AG04450 (cell line): ENCODE results near the gene MRPL16. TPM values are rescaled to one million over a fixed set of nuclear protein-coding genes. Genes with fewer than 3 reads are reported as not detected.
"Not testable (repeated sequence)": the region's sequence is repeated elsewhere in the genome, so short reads cannot be mapped to it uniquely, and the experiment has no call there.

Experiments used
- CTCF ChIA-PET: fragments of 300-600, 350-600 bp; formaldehyde crosslinking; extraction: SDS; loops from one replicate; lab custom pipeline; 2022; ENCODE audit warnings: antibody characterized with exemption, inconsistent platforms; lab: Charles Lee
- POLR2A ChIA-PET: fragments of 350-600 bp; formaldehyde crosslinking; extraction: SDS; loops from one replicate; lab custom pipeline; 2021; ENCODE audit warnings: antibody characterized with exemption, inconsistent platforms; lab: Yijun Ruan, JAX
- DNase-seq: peaks from one replicate; pipeline ENCODE4 v3.0.0-alpha.2; 2011; ENCODE audit warnings: low read depth, low spot score
- H3K27ac ChIP-seq: one replicate; pipeline ENCODE4 v1.5.1; 2012; ENCODE audit warnings: low read depth, low read length, control low read depth
- H3K27me3 ChIP-seq: one replicate; pipeline ENCODE4 v1.6.0; 2012; ENCODE audit warnings: low read length; ENCODE audit not compliant: control insufficient read depth, insufficient read depth
- H3K4me3 ChIP-seq: 2 replicates; pipeline ENCODE4 v1.5.1; 2011; ENCODE audit warnings: mild to moderate bottlenecking, low read depth, low read length, control low read depth
- H3K9me3 ChIP-seq: 2 replicates; pipeline ENCODE4 v1.5.1; 2012; ENCODE audit warnings: low read length; ENCODE audit not compliant: control insufficient read depth, insufficient read depth
- polyA minus RNA-seq: library from RNA; depleted of rRNA, polyadenylated mRNA; stranded (reverse); fragments of >200 nt; gene quantifications from 2 replicates; pipeline ENCODE4 v1.2.3, GENCODE V29; 2011; rRNA and poly(A)+ RNA removed
- polyA plus RNA-seq: library from polyadenylated mRNA; depleted of rRNA; stranded (reverse); fragments of >200 nt; gene quantifications from 2 replicates; pipeline ENCODE4 v1.2.3, GENCODE V29; 2011; rRNA removed
- TF ChIP-seq, protein P1 (sequence below): IDR thresholded peaks from 2 replicates; pipeline ENCODE4 v1.5.1; 2011; ENCODE audit warnings: low read depth, low read length, control low read depth, inconsistent platforms

The MRPL16 gene
- polyA plus RNA-seq: 65.0 and 72.3 TPM in 2 replicates
- polyA minus RNA-seq: 29.6 and 32.8 TPM in 2 replicates

DNA sequence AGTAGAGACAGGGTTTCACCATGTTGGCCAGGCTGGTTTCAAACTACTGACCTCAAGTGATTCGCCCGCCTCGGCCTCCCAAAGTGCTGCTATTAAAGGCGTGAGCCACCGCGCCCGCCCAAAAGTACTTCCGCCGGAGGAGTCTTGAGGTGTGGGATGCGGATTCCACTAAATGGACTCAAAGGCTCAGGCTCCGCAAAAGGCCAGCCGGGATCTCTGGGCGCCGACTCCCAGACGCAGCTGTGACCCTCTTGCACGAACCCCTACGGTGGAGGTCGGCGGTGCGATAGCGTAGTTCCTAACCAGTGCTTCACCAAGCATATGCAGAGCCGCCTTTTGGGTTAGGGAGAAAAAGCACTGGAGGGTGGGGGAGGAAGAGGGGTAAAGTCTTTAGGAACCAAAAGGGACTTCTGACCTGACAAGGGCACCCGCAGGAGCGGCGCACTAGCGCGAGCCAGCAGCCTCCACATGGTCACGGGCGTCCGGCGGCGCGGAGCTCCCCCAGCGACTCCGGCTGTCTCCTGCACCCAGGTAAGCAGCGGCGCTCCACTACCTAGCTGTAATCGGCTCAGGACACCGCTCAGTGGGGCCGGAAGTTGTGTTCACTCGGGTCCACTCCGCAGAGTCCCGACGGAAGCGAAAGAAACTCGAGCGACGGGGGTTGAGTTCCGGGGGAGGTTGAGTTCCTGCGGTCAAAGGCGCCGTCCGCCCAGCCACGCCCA lies at the start of gene MRPL16:
TSS of gene MRPL16 (minus strand) at position 590 of the 722 bp plus-strand sequence. CDS start at position 470, 120 bp downstream.
- no peaks in the 10 kb centered on the region for H3K27me3 ChIP-seq
- H3K27ac ChIP-seq: peak within 1 kb of the TSS; percentile 39
- ChIA-PET CTCF (interaction anchor here (0.7 to 6.3 kb wide), 5 partner anchors 8 to 589 kb away, joined by 3 to 42 read pairs (median 3); partner anchors contain the start of gene STX3), POLR2A (interaction anchor here (0.8 to 1.0 kb wide), 2 partner anchors 10 to 57 kb away, joined by 3 read pairs; no protein-coding TSS in a partner anchor)
- DNase-seq: peak; percentile 69
- H3K4me3 ChIP-seq: peak within 1 kb of the TSS; percentile 100
- TF ChIP-seq, protein P1, sequence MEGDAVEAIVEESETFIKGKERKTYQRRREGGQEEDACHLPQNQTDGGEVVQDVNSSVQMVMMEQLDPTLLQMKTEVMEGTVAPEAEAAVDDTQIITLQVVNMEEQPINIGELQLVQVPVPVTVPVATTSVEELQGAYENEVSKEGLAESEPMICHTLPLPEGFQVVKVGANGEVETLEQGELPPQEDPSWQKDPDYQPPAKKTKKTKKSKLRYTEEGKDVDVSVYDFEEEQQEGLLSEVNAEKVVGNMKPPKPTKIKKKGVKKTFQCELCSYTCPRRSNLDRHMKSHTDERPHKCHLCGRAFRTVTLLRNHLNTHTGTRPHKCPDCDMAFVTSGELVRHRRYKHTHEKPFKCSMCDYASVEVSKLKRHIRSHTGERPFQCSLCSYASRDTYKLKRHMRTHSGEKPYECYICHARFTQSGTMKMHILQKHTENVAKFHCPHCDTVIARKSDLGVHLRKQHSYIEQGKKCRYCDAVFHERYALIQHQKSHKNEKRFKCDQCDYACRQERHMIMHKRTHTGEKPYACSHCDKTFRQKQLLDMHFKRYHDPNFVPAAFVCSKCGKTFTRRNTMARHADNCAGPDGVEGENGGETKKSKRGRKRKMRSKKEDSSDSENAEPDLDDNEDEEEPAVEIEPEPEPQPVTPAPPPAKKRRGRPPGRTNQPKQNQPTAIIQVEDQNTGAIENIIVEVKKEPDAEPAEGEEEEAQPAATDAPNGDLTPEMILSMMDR: peak; percentile 22; the same call in 1 of the 2 replicates
- H3K9me3 ChIP-seq: no peaks in the 10 kb centered on the region; the same call in 1 of the 2 replicates

DNA sequence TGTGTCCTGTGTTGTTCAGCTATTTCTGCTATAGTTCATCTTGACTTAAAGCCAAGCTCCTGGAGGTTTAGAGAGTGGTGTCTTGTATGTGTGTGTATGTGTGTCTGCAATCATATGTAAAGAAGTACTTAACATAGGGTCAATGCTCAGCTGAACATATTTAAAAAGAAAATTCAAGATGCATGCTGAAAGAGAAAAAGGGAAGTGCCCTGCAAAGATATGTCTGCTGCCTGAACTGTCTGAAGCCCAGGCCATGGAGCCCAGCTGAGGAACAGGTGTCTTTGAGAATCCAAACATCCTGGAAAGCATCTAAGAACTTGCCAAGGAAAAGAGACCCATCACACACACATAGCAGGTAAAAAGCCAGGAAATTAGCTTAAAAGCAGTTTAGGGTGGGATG lies 49.1 kb upstream of the MRPL16 start:
- Histone ChIP-seq H3K27me3 (no peaks in the 10 kb centered on the region), H3K4me3 (no peak overlapping the region), H3K27ac (no peak overlapping the region), H3K9me3 (no peaks in the 10 kb centered on the region)
- ChIA-PET POLR2A (no interaction called here), CTCF (no interaction called here)
- TF ChIP-seq, protein P1: no peak
- DNase-seq: no peak

DNA sequence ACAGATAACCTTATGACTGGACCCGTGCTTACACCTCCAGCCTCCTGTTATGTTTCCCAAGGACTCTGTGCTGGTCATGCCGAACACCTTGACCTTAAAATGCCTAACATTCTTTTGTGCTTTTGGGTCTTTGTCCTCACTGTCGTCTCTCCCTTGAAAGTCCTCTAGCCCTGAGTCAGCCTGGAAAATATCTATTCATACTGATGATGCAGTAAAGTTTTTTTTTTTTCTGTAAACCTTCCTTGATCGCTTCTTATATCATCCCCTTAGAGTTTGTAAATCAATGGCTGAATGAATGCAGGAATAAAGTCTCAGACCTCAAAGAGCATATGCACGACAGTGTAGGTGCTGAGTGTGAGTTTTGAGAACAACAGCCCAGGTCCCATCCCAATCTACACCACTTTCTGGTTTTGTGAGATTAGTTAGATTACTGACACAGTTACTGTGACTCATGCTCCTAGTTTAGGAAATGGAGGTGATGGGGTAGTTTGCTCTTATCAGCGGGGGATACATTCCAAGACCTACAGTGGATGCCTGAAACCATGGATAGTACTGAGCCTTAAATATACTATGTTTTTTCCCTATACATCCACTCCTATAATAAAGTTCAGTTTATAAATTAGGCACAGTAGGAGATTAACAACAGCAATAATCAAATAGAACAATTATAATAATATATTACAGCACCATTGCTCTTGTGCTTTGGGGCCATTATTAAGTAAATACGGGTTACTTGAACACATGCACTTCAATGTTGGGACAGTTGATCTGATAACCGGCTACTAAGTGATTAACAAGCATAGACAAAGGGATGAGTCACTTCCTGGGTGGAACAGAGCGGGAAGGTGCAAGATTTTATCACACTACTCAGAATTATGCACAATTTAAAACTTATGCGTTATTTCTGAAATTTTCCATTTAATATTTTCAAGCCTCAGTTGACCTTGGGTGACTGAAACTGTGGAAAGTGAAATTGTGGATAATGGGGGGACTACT lies 47.2 kb upstream of the MRPL16 start:
- ChIA-PET POLR2A (no interaction called here), CTCF (interaction anchor here (0.6 kb wide), 1 partner anchor 62 kb away, joined by 3 read pairs; no protein-coding TSS in a partner anchor)
- H3K9me3 ChIP-seq: no peaks in the 10 kb centered on the region
- H3K27me3 ChIP-seq: no peaks in the 10 kb centered on the region
- H3K4me3 ChIP-seq: no peak overlapping the region
- DNase-seq: no peak
- H3K27ac ChIP-seq: no peak overlapping the region
- TF ChIP-seq, protein P1: no peak

- CTCF ChIA-PET: no interaction called here
These were observed 44.3 kb upstream of the MRPL16 start for GRCh38 chr11:59854871-59855270.

DNA sequence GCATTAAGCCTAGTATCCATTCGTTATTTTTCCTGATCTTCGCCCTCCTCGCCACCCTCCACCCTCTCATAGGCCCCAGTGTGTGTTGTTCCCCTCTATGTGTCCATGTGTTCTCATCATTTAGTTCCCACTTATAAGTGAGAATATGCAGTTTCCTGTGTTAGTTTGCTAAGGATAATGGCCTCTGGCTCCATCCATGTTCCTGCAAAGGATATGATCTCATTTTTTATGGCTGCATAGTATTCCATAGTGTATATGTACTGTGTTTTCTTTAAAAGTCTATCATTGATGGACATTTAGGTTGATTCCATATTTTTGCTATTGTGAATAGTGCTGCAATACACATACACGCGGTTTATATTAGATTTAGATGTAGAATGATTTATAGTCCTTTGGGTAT lies 40.8 kb upstream of the MRPL16 start:
- H3K27ac ChIP-seq, DNase-seq, H3K27me3 ChIP-seq, CTCF ChIA-PET, H3K4me3 ChIP-seq, H3K9me3 ChIP-seq, POLR2A ChIA-PET: not testable (repeated sequence)

More at GRCh38 chr11:59854871-59855270, 44.3 kb upstream of the MRPL16 start:
- H3K4me3 ChIP-seq: no peak overlapping the region
- TF ChIP-seq, protein P1: no peak
- no peak overlapping the region for H3K27ac ChIP-seq
- no peaks in the 10 kb centered on the region for H3K9me3 ChIP-seq
- no peaks in the 10 kb centered on the region for H3K27me3 ChIP-seq
- no peak for DNase-seq
- POLR2A ChIA-PET: no interaction called here

DNA sequence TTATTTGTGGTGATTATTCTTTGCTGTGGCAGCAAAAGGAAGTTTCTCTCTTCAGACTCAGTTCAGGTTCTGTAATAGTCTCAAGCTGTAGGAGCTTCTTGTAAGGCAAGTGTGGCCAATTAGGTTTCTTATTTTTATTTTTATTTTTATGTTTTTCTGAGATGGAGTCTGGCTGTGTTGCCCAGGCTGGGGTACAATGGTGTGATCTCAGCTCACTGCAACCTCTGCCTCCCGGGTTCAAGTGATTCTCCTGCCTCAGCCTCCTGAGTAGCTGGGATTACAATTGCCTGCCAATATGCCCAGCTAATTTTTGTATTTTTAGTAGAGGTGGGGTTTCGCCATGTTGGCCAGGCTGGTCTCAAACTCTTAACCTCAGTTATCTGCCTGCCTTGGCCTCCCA lies 39.0 kb upstream of the MRPL16 start:
- H3K27ac ChIP-seq, CTCF ChIA-PET, POLR2A ChIA-PET: not testable (repeated sequence)

More for the DNA sequence above, 39.0 kb upstream of the MRPL16 start:
- DNase-seq, H3K27me3 ChIP-seq, H3K9me3 ChIP-seq, H3K4me3 ChIP-seq: not testable (repeated sequence)
